Activated CD8-positive, alpha-beta memory T cell treated with anti-CD3 and anti-CD28 coated beads for 24 hours (primary cell): Measurements from ENCODE around the gene ACY1.

ENCODE experiments used
- DNase-seq: peaks from one replicate; pipeline ENCODE4 v3.0.0-alpha.2; 2020

The ACY1 gene

DNA sequence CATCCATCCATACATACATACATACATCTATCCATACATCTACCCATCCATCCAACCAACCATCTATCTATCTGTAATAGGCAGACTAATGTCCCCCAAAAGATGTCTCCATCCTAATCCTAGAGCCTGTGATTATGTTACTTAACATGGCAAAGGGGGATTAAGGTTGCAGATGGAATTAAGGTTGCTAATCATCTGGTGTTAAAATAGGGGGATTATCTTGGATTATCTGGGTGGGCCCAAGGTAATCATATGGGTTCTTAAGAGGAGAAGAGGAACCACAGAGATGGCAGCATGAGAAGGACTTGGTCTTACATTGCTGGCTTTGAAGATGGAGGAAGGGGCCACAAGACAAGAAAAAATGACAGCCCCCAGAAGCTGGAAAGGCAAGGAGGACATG lies 27.1 kb downstream of the ACY1 start:
- DNase-seq: no peak

DNA sequence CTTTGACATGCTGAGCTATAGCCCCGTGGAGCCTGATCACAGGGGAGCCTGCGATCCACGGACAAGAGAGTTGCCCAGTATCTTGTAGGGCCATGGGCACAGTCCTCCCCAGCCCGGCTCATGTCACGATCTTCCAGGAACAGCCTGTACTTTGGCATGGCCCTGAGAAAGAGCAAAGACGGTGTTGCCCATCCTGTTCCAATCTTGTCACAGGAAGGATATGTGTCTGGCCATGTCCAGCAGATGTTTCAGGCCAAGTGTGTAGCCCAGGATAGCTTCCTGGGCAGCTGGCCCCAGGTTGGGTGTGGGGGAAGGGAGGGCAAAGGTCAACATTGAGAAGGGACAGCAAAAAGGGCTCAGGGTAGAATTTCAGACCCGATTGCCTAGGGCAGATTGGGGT lies 29.4 kb downstream of the ACY1 start:
- no peak for DNase-seq

DNA sequence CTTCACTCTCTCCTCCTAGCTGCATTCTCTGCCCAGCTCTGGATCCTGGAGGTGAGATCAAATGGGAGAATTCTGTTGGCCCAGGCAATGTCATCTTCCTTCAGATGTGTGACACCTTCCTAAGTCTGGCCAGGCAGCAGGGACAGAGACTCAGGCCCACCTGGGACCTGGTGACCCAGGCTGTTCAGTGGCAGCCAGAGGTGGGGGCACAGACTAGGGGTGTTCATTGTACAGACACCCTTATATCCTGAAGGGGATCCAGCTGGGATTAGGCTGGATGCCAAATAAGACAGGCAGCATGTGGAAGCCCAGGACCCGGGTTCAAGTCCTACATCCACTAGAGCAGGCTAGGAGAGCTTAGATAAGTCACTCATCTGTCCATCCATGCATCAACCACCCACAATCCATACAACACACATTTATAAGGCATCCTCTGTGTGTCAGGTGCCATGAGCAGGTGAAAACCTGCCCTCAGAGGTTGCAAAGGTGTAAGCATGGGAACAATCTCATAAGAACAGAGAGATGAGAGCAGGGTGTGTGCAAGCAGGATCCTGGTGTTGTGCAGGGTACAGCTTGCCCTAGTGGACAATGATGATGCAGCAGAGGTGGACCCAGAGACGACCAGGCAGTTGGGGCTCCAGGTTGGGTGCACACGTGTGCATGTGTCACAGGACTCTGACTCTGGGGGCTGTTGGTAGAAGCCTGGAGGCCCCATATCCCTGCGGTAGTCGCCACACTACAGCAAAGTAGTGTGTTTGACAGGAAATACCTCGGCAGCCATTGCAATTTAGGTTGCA lies 30.7 kb downstream of the ACY1 start:
- no peak for DNase-seq

DNA sequence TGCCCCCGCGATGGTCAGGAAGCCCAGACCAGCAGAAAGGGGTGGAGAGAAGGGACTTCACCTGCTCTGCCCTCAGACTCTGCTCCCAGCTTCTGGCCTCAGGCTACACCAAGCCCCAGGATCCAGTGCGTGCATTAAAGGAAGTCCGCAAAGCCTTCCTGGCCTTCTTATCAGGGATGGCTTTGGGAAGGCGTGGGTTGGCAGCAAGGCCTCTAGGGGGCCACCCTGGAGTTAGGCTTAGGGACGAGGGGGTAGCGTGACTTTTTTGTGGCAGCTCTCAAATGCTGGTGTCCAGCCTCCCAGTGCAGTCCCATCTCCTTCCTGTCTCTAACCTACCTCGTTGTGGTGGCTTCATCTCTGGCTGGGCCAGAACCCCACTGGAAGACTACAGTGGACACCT lies 31.3 kb downstream of the ACY1 start:
- no peak for DNase-seq

DNA sequence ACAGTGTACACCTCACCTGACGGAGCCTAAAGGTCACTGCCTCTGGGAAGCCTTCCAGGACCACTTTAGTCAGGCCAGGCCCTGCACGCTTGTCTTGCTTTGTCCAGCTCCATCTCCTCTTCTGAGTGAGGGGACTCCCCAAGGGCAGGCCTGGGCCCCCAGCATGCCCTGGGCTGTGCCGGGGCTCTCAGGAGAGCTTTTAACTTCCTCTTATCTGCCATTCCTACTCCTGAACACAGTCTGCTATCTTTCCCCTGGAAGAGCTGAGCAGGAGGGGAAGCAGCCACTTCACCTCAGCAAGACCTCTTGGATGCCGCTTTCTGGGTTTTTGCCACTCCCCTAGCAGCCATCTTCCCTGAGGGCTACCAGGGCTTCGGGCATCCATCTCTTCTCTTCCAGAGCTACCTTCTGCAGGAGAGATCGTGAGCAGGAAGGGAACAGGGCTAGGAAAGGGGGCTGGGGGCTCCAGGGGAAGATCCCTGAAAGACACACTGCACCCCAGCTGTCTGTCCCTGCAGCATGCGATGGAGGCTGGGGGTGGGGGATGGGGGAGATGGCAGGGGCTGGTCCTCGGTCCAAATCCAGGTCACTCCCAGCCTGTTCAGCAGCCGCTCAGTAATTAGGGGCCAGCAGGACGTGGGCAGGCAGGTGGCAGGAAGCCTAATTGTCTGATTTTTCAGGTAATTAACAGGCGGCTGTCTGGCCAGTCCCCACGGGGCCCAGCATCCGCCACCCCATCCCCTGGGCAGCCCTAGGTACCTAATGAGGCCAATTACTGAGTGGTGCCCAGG lies 32.3 kb downstream of the ACY1 start:
- DNase-seq: no peak

DNA sequence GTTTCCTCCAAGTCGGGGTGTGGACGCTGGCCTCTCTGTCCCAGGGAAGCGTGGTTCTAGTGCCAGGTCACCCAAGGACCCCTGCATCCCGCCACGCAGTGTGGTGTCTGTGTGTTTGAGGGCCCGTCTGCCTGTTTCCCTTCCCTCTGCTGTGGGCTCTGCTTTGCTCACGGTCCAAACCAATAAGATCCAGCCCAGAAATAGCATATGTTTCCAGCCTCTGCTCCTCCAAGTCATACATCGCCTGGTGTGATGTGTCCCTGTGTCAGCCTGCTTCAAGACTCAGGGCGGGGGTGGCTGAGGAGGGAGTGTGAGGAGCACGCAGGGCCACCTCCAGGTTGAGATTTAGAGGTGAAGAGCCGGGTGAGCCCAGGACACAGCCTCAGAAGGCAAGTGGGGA lies 34.3 kb downstream of the ACY1 start:
- no peak for DNase-seq

DNA sequence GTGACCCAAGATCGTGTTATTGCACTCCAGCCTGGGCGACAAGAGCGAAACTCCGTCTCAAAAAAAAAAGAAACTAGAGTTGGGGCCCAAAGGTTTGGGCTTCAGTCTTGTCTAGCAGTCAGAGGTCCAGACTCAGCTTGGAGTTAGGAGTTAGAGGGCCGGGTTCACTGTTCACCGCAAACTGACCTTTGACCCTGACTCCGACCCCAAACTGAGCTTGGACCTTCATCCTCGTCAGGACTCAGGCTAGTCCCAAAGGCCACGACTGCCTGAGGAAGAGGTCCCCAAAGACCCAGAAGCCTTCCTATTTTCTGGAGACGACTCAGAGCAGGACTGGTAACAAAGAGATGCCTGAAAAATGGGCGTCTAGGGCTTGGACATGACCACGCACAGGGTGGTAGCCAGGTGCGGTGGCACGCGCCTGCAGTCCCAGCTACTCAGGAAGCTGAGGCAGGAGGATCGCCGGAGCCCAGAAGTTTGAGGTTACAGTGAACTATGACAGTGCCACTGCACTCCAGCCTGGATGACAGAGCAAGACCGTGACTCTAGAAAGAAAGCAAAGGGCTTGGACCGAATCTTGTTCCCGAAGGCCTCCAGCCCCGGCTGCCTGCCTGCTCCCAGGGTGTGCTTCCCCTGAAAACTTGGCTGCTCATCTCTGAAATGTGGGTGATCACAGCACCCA lies 35.1 kb downstream of the ACY1 start:
- no peak for DNase-seq

DNA sequence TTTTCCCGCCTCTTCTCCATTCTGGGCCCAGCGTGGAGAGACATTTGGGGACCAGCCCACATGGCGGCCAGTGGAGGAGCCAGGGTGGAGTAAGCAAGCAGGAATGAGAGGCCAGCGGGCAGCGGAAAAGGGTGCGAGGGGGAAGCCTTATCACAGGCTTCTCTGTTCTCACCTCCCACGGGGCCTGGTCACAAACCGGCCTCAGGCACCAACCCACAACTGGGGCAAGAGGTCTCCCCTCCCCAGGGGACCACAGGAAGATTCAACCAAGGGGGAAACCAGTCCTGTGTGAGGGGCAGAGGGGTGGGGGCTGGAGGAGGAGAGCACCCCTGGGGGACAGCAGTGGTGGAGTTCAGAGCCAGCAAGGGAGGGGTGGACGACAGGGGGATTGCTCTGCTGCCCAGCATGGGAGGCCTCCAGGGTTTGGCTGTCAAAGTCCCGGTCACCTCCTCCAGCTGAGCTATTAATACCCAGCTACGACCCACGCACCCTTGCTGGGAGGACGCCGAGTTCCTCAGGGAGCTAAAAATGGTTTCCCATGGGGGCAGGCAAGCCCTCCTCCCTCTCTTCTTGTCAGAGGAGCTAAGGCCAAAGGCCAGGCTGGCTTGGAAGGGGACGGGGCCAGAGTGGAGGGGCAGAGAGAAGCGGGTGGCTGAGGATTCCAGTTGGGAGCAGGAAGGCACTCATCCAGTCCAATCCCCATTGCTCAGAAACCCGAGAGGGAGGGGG lies 36.2 kb downstream of the ACY1 start:
- no peak for DNase-seq

DNA sequence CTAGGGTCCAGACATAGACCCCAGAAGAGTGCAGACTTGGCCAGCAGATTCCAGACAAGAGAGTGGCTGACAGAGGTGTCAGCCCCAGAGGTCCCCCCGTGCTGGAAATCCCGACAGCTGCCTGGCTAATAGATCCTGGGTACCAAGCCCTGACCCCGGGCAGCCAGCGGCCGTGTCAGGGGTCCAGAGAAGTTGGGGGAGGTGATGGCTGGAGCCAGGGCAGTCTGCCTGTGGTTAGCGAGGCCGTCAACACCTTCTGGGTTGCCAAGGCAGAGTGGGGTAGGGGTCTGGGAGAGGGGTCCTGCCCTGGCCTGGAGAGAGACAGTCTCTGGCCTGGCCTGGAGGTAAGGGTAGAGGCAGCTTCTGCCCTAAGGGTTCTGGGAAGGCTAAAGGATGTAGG lies 37.5 kb downstream of the ACY1 start:
- no peak for DNase-seq

DNA sequence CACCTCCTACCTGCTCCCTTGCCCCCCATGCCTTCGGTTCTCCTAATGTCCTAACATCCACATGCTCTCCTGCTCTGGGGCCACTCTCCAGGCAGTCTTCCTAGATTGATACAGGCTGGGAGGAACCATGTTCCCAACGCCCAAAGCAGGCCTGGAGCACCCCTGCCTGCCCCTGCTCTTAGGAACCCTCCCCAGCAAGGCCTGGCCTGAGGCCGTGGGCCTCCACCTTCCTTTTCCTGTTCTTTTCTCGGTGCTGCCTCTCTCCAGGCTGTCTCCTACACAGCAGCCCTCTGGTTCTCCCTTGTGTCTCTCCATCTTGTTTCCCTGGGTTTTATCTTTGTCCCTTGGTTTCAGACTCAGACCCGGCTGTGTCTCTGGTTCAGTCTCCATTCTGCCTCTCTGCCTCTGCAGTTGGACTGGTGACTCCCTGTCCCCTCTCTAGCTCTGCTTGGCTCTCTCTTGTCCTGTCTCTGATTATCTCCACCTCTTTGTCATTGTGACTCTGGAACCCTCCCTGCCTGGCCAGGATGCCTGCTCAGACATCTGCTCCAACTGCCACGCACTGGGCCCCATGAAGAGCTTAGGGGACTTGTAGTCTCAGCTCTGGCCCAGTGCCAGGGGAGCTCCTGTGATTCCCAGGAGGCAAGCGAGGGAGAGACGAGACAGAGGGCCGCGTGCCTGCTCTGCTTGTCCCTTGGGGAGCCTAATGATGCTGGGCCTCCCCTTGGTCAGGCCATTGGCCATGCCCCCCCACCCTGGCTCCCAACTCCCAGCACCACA lies 38.3 kb downstream of the ACY1 start:
- DNase-seq: no peak

DNA sequence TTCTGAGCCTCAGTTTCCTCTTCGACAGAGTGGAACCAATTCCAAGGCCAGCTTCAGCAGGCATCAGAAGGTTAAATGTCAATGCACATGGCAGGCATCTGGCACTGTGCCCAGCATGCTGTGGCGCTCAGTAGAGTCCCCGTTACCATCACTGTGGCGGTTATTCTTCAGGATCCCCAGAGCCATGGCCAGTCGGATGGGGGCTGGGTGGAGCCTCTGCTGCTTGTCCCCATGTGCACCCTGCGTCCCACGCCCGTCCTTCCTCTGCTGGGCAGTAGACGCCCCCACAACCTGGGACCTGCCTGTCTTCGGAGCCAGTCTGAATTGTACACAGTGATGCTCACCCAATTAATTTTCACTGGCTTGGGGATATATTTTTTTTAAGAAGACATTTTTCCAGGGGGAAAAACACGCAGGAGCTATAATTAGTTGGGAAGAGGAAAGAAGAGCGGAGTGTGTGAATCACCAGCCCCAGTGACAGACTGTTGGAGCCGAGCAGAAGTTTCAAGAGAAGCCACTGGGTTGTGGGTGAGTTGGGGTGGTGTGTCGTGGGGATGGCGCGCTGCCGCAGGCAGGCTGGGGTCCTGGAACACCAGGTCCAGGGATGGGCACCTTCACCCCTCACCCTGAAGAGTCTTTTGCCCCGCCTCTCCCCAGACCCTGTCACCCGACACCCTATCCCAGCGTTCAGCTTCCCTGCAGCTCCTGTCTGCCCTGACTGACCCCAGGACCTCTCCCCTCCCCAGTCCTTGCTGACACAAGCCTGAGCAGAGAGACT lies 39.2 kb downstream of the ACY1 start:
- no peak for DNase-seq

DNA sequence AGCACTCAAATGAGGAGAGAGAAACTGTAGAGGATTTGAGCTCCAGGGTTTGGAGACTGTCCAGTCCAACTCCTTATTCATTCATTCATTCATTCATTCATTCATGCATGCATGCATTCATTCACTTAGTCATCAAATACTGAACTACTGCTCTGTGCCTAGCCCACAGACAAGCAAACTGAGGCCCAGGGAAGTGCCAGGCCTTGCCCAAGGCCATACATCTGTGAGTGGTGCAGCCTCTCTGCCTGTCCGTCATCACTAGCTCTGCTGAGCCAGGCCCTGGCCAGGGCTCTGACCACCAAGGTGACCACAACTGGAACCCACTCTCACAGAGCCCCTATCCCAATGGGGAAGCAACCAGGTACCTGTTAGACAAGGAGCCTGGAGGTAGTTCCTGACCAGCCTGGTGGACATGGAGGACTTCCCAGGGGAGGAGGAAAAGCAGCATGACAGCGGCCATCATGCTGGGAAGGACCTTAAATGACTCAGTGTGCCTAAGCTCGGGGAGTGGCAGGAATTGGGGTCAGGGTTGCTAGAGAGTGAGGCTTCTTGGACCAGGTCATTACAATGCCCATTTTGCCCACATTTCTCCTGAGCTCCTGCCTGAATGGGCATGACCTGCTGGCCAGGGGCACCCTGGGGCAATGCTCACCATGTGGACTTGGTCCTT lies 39.9 kb downstream of the ACY1 start:
- no peak for DNase-seq

DNA sequence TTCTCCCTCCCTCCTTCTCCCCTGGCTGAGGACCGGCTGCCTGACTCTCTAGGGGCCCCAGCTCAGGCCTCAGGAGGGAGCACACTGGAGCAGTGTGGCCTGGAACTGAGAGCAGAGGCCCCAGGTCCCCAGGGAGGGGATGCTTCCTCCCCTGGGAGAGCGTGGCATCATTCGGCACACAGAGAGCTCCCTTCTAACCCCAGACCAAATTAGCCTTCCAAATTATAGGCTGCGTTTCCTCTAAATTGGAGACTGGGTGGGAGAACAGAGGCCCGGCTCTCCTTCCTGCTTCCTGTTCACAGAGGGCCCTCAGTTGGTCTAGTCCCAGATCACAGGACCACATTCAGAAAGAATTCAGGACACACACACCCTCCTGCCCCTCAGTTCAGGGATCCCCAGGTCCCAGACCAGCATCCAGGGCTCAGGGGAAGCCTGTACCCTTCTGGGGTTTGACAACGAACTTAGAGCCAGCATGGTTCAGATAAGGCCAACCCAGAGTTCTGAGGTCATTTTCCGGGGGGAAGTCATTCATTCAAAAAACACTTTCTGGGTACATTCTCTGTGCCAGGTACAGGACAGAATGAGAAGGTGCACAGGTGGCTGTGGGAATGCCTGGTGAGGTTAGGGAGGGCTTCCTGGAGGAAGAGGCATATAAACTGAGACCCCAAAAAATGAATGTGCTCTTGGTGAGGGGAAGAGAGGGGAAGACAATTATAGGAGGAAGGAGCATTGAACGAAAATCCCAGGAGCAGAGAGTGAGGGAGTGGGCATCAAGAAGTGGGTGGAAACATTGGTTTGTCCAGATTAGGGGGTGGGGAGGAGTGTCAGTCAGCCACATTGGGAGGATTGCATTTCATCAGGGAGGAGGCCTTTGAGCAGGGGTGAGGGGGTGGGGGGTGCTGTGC lies 40.8 kb downstream of the ACY1 start:
- DNase-seq: no peak

DNA sequence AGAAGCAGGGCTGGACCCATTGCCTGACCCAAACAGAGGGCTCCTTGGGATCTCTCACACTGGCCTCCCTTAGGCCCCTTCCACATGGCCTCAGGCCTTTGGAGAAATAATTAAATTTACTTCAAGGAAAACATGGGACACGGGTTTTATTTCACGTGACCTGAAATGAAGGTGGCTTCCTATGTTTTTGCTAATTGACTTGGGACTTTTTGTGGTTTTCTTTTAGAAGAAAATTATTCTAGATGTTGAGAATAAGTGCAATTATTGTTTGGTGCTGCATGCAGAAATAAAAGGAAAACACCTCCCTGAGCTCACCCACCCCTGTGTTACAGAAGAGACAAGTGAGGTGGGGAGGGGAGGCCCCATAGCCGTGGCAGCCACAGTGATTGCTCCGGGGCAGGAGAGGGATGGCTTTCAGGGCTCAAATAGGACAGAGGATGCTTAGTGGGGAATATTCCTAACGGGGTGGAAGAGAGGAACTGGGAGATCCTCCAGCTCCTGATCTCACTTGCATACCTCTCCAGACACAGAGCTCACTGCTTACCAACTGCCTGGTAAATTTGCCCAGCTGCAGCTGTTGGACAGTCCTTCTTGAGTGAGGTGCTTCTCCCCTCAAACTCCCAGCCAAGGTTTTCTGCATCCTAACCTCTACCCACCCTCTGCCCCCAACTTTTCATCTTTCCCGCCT lies 41.6 kb downstream of the ACY1 start:
- no peak for DNase-seq

DNA sequence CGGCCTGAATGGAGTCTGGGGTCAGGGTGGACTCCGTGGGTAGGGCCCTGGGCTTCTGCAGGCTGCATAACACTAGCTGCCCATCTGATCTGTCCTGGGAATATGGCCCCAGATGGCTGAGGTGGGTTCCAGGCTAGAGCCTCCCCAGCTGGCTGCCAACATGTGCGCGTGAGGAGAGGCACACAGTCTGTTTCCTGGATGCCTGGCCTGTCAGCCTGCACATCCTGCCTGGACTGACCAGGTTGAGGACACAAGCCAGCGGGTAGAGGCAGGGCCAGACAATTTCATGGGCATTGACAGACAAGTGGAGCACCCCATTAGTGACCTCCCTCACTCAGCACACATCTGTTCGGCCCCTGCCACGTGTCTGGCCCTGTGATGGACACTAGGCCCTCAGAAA lies 42.1 kb downstream of the ACY1 start:
- DNase-seq: no peak

DNA sequence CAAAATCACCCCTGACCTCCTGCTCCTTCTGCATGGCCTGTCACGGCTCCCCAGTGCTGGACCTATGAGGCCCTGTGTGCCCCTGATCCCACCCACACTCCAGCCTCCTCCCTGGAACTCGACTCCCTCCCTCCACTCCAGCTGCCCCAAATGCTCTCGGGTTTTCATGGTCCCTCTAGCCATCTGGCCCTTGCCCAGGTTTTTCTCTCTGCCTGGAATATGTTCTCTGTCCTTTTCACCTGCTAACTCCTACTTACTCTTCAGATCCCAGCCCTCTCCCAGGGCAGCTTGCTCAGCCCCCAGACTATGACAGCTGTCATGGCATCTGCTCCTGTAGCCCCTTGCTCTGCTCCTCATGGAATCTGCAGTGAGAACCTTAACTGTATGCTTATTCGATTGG lies 42.7 kb downstream of the ACY1 start:
- DNase-seq: no peak

DNA sequence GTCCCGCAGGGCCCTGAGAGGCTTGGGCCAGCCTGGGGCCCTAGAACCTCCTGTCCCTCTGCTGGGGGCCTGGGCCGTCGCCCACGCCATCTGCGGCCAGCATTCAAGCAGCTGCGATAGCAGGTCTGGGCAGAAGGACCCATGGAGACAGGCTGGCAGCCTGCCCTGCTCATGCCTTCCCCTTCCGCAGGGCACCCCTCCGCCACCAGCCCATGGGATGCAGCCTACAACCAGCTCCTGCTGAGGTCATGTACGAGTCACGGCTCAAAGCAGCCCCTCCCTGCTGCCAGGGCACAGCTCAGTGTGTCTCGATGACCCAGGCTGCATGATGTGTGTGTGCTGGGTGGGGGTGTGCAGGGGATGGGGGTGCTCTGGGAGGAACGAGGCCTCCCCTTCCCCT lies 45.2 kb downstream of the ACY1 start:
- no peak for DNase-seq

DNA sequence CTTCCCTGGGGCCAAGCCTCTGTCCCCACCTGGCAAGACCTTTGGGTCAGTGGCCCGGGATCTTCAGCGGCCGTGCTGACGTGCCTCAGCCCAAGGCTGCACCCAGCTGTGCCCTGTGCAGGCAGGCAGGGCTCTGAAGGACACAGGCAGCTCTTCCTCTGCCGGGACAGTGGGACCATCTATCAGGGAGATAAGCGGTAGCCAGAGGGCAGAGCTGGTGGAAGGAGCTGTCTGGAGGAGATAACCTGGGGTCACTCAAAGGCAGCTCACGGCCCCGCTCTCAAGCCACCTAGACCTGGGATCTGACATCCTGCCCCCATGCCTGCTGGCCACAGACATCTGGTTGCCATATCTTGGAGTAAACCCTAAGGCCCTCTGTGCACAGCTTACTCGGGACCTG lies 45.7 kb downstream of the ACY1 start:
- no peak for DNase-seq

DNA sequence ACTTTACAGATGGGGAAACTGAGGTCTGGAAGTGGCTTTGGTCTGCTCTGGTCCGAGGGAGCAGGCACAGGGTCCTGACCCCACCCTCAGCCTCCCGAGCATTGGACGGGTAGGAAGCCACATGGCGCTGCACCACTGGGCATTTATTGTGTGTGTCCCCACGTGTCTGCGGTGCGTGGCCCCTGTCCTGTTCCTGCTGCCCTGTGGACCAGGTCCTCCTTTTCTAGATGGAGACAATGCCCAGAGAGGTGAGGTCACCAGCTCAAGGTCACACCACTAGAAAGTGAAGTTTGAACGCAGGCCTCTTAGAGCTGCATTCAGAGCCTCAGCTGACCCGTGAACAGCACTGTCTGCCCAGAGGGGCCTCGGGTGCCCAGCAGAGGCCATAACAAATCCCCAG lies 46.2 kb downstream of the ACY1 start:
- DNase-seq: no peak
